ENCODE measurements around the gene NPAS2.
A peak's percentile ranks its signal among the peaks of the same experiment; 100 is the strongest.

NPAS2 gene

DNA sequence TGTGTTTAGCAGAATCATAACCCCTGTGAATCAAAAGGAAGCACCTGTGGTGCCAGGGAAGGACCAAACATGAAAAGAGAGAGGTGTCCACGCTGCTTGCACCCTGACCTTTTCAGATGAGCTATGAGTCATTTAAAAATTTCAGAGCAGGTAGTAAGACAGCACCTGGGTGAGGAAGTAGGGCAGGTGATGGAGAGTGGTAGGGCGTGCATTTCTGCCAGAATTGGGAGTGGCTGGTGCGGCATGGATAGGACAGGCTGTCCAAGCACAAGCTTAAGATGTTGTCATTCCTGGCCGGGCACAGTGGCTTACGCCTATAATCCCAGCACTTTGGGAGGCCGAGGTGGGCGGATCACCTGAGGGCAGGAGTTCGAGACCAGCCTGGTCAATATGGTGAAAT is 36.8 kb downstream of the NPAS2 start:
- no peak for DNase-seq

DNA sequence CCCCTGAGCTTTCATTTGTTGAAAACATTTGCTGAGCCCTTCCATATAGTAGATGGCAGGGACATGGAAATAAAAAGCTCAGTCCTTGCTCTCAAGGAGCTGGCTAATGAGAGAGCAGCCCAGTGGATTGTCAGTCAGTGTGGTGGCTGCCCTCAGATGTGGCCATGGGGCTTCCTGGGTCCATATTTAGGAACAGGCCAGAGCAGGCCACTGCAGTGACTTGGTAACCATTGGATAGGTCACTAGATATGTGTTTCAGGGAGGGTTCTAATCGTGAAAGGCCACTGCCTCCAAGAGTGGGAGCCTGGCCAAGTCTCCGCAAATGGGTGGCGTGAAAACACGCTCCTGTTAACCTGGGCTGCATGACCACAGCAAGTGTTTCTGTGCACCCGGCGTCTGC is 37.4 kb downstream of the NPAS2 start:
- DNase-seq = no peak

GRCh38 chr2:100857915-100858314 is 38.0 kb downstream of the NPAS2 start:
- DNase-seq = no peak

DNA sequence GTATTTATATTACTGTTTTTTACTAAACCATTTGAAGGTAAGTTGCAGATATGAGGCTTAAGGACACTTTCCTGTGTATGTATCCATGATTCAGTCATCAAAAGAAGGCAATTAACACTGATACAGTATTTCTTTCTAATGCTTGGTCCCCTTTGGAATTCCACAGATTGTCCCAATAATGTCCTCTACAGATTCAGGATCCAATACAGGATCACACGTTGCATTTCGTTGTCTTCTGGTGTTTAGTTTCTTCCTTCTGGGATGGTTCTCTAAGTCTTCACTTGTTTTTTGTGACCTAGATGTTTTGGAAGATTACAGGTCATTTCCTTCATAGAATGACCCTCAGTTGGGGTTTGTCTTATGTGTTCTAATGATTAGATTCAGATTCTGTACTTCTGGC is 40.0 kb downstream of the NPAS2 start:
- no peak for DNase-seq

- no peak for DNase-seq
Measured at GRCh38 chr2:100861340-100861739, 41.4 kb downstream of the NPAS2 start.

GRCh38 chr2:100862081-100862480 is 42.1 kb downstream of the NPAS2 start:
- no peak for DNase-seq

GRCh38 chr2:100865816-100866460 is 46.0 kb downstream of the NPAS2 start:
- DNase-seq = no peak

DNA sequence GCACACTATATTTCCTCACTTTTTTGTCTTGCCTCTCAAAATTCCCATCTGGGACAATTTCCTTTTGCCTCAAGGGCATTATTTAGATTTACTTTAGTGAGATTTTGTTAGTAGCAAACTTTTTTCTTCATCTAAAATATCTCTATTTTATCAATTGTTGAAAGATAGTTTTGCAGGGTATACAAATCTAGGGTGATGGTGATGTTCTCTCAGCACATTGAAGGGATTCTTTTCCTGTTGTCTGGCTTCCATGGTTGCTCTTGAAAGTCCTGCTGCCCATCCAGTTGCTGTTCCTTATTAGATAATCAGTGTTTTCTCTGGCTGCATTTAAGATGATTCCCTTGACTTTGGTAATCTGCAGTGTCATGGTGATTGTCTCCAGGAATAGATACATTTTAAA is 48.1 kb downstream of the NPAS2 start:
- no peak for DNase-seq

- no peak for DNase-seq
Measured at GRCh38 chr2:100869120-100869519, 49.2 kb downstream of the NPAS2 start.

GRCh38 chr2:100870652-100871531 is 51.0 kb downstream of the NPAS2 start:
- no peak for DNase-seq

DNA sequence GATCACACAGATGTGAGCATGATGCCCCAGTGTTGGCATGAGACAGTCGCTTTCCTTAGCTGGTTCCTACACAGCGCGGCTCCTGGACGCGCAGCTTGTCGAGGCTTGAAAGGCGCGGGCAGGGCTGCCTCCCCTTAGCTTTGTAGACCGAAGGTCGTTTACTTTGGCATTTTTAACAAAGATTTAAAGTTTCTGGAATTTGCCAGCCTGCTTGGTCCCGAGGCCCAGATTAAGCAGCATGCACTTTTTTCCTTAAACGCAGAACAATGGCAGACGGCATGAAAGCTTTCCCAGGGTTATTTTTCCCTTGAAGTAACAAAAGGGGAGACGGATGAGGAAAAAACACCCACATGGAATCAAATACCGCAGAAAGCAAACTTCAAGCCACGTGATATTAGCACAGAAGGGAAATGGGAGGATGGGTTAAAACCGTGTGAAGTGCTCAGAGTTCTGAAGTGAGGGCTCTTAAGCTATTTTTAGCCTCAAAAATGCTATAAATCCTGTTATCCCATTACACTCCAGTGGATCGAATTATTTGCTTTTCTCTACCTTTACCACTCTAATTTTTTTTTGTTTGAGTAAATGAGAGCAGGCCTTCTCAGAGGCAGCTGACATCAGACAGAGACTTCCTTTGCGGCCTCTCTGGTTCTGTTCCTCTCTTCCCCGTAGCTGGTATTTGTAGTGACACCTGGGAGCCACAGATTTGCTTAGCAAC is 55.7 kb downstream of the NPAS2 start:
- DNase-seq = no peak

DNA sequence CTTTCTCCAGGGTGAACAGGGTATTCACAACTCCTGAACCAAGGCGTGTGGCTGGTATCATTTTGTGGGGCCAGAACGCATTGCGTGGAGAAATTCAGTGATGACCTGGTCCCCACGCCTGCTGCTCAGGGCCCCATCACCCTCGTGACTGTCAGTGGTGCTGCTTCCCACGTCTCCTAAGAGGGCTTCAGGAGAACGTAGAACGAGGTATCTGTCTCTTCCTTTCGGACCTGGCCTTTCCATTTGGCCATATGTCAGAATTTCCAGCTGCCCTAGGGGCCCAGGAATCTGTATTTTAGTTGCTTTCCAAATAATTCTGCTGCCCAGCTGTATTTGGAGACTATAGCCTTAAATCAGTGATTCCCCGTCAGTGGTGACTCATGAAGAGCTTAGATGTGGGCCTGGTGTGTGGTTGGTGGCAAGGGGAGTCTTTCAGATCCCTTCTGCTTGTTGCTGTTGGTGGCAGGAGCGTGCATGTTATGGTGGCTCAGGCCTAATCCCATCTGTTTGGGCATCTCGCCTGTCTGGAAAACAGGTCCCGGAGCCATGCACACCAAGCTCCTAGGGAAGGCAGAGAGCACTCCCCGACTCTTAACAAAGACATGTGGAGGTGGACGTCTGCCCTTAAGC is 56.4 kb downstream of the NPAS2 start:
- no peak for DNase-seq

DNA sequence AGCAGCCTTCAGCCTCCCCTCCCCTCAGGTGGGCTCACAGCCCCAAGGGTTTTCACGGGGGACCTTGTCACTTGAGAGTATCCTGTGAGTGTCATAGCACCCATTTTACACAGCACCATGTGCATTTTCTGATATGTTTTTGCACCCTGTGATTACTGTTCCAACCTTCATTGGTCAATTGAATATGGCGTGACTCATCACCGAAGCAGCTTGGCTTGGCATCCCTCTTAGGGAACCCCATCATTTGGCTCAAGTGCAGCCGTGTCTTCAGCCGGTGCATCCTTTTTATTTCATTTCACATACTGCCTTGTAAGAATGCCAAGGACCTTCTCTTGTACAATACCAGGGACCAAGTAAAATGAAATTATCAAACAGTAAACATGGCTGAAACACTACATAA is 57.6 kb downstream of the NPAS2 start:
- no peak for DNase-seq

- DNase-seq = no peak
Measured at GRCh38 chr2:100878000-100878791, 58.3 kb downstream of the NPAS2 start.

DNA sequence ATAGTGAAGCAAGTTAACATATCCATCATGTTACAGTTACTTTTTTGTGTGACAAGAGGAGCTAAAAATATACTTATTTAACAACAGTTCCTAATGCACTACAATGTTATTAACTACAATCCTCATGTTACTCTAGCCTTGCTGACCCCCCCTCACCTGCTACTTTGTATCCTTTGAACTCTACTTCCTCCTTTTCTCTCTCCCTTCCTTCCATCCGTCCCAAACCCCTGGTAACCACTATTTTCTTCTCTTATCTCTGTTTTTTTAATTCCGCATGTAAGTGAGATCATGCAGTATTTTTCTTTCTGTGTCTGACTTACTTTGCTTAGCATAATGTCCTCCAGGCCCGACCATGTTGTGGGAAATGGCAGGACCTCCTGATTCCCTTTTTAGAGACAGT is 59.4 kb downstream of the NPAS2 start:
- no peak for DNase-seq

- no peak for DNase-seq
Measured at GRCh38 chr2:100880036-100880435, 60.1 kb downstream of the NPAS2 start.

DNA sequence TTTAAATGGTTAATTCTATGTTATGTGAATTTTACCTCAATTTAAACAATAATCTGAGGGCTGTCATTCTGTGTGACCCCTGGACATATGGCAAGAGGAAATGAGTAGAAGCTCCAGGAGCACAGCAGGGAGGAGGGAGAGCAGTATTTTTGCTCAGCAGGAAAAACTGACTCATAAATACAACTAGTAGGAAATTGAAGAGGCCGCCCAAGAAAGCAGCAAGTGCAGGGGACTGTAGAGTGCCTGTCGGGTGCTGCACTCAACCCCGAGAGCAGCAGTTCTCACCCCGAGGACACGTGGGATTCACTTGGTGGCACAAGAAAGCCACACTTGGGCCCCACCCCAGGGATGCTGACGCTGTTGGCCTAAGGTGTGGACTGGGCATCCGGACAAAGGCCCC is 60.8 kb downstream of the NPAS2 start:
- no peak for DNase-seq

GRCh38 chr2:100882645-100883613 is 63.0 kb downstream of the NPAS2 start:
- DNase-seq = peak in 1 of 2 experiments; percentile 22

GRCh38 chr2:100884145-100884621 is 64.2 kb downstream of the NPAS2 start:
- DNase-seq = no peak

GRCh38 chr2:100886085-100886484 is 66.1 kb downstream of the NPAS2 start:
- DNase-seq = no peak

- no peak for DNase-seq
Measured at GRCh38 chr2:100887039-100887578, 67.2 kb downstream of the NPAS2 start.

All from activated CD4-positive, alpha-beta T cell treated with anti-CD3 and anti-CD28 coated beads, Interleukin-2, amount 50 U/mL, for 48 hours (primary cell).